Forelimb muscle (tissue), 1 donor: ENCODE data around the gene MAPK8IP3. TPM values are rescaled to one million over a fixed set of nuclear protein-coding genes. Genes with fewer than 3 reads are reported as not detected.
"Not testable (repeated sequence)": the region's sequence is repeated elsewhere in the genome, so short reads cannot be mapped to it uniquely, and the experiment has no call there.

Experiments
- DNase-seq: peaks from one replicate; pipeline ENCODE4 v3.0.0-alpha.2; 2013; ENCODE audit warnings: low read depth
- polyA plus RNA-seq: library from polyadenylated mRNA; unstranded; fragments of 120-200 nt; gene quantifications from one replicate; pipeline ENCODE4 v1.2.1, GENCODE V29; 2013; ENCODE audit not compliant: insufficient read length

Gene MAPK8IP3
- polyA plus RNA-seq, 1 donor: 53.6 TPM

DNA sequence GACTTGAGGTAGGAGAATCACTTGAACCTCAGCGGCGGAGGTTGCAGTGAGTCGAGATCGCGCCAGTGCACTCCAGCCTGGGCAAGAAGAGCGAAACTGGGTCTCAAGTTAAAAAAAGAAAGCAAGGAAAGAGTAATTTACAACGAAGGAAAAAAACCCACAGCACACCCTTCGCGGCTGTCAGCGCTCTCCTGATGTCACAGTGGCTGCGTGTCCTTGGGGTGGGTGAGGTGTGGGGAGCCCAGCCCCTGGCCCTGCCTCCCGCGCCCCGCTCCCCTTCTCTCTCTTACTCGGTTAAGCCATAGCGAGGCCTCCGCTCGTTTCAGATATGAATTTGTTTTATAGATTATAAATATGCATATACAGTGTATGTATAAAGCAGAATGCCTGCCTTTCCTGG lies 28.7 kb upstream of the MAPK8IP3 start:
- DNase-seq: no peak

- DNase-seq: peak; percentile 88
These were observed 28.0 kb upstream of the MAPK8IP3 start, which contains the start of gene JPT2 for GRCh38 chr16:1677942-1678499. Gene JPT2, plus strand, starts transcription at chr16:1678279. Its CDS starts 34 bp downstream, at chr16:1678313.

DNA sequence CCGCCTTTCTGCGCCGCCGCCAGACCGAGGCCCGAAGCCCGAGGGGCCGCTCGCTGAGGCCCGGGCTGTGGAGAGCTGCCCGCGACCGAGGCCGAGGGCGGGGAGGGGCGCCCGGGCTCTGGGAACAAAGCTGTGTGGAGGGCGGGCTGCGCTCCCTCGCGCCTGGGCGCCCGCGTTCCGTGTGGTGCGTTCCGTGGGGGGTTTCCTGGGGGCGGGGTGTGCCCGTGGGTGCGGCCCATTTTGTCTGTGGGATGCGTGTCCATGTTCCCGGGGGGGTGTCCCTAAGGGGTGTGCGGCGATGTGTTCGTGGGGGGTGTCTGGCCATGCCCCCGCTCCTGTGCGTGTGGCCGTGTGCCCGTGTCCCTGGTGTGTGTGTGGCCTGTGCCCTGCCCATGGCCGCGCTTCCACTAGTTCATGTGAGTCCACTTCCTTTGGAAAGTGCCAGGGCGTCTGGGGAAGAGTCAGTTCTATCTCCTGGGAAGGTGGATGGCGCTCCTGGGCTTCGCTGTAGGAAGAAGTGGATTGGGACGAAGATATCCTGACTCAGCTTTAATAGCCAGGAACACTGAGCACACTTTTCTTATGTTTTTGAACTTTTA lies 27.4 kb upstream of the MAPK8IP3 start:
- no peak for DNase-seq

GRCh38 chr16:1680361-1680760 lies 25.6 kb upstream of the MAPK8IP3 start:
- DNase-seq: no peak

DNA sequence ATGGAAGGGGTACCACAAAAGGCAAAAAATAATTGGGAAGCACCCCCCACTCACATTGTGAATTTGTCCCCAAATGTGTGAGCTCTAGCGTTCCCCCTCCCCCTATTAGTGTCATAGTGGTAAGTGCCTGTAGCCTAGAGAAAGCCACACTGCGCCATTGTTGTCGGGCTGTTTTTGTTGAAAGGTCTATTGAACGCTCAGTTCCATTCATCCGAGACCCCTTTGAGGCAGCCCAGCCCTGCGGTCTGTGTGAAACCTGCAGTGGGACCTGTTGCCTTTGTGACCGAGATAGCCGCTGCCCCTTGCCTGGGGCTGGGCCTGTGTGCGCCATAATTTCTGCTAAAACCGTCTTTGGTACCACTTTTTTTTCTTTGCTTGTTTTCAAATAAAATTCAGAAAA lies 25.0 kb upstream of the MAPK8IP3 start:
- no peak for DNase-seq

DNA sequence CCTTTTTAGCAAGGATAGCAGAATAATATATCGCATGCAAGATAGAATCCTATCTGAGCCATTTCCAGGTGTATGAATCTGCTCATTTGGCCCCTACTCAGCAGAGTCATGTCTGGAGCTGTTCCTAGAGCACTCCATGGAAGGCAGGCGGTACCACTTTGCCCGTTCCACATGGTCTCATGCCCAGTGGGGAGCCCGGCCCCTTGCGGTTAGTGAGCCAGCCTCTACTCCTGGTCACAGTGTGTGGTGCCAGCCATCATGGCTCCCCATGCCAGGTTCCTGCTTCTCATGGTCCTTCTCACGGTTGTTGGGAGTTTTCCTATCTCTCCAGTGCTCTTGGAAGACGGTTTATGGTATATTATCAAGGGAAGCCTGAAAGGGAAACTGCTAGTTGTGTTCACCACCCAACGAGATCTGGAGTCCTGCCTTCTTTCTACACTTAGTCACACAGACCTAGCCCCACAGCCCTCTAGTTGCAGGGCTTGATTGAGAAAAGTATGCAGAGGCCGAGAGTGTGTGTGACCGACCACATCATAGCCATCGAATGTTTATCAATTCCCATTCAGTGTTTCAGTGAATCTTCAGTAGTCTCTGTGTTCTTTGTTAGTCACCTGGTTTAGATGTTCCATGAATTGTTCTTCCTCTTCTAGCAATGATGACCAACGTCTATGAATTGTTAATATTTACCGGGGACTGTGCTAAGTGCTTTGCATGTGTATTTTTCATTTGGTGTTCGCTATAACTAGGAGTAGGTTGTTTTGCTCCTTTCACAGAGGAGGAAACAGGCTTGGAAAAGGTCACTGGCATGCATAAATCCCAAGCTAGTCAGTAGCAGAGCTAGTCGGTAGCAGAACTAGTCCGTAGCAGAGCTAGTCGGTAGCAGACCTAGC lies 18.3 kb upstream of the MAPK8IP3 start:
- DNase-seq: no peak

- DNase-seq: no peak
These were observed 17.0 kb upstream of the MAPK8IP3 start for GRCh38 chr16:1688807-1689560.

GRCh38 chr16:1689853-1690252 lies 16.1 kb upstream of the MAPK8IP3 start:
- no peak for DNase-seq

DNA sequence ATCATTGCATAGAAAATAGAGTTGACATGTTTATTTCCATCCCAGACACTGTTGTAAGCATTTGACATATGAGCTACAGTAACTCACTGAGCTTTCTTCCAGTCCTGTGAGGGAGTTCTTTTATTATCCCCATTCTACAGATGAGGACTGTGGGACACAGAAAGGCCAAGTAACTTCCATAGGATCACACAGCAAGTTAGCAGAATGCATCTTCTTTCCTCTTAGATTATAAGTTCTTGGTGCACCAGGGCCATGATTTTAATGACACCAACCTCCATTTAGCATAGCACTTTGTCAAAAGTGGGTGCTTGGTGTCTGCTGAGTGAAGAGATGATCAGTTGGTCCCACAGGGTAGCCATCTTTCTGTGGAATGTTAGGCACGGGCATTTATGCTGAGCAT lies 15.2 kb upstream of the MAPK8IP3 start:
- no peak for DNase-seq

- DNase-seq: no peak
These were observed 14.7 kb upstream of the MAPK8IP3 start for GRCh38 chr16:1691276-1691675.

- no peak for DNase-seq
These were observed 14.0 kb upstream of the MAPK8IP3 start for GRCh38 chr16:1691956-1692355.

- no peak for DNase-seq
These were observed 9.1 kb upstream of the MAPK8IP3 start for GRCh38 chr16:1696863-1697262.

- DNase-seq: no peak
These were observed 7.3 kb upstream of the MAPK8IP3 start for GRCh38 chr16:1698680-1699079.

- DNase-seq: no peak
These were observed 5.7 kb upstream of the MAPK8IP3 start for GRCh38 chr16:1700246-1700645.

DNA sequence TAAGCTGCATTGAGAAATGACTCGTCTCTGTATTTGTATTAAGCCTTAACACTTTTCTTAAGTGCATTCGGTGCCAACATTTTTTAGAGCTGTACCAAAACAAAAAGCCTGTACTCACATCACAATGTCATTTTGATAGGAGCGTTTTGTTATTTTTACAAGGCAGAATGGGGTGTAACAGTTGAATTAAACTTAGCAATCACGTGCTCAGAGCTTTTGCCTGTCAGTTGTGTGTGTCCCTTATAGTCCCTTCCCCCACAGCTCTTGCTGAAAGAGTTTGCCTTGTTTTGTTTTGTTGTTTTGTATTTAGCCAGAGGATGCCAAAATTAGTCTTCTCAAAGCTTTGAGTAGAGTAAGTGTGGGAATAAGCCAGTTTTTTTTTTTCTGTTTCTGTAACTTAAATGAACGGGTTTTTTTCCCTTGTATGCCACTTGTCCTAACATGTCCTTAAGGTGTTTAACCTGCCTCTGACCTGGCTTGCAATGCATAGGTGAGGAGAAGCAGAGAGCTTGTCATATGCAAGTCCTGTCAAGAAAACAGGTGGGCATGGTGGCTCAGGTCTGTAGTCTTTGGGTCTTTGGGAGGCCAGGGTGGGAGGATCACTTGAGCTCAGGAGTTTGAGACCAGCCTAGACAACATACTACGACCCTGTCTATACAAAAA lies 4.6 kb upstream of the MAPK8IP3 start:
- DNase-seq: no peak

DNA sequence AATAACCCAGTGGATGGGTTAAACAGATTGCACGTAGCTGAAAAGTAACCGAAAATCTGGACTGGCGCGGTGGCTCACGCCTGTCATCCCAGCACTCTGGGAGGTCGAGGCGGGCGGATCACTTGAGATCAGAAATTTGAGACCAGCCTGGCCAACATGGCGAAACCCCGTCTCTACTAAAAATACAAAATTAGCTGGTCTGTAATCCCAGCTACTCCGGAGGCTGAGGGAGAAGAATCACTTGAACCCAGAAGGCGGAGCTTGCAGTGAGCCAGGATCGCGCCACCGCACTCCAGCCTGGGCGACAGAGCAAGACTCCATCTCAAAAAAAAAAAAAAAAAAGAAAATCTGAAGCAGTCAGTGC lies 689 bp upstream of the MAPK8IP3 start:
- not testable (repeated sequence) for DNase-seq

- no peak for DNase-seq
These were observed 594 bp downstream of the MAPK8IP3 start for GRCh38 chr16:1706386-1707192.

DNA sequence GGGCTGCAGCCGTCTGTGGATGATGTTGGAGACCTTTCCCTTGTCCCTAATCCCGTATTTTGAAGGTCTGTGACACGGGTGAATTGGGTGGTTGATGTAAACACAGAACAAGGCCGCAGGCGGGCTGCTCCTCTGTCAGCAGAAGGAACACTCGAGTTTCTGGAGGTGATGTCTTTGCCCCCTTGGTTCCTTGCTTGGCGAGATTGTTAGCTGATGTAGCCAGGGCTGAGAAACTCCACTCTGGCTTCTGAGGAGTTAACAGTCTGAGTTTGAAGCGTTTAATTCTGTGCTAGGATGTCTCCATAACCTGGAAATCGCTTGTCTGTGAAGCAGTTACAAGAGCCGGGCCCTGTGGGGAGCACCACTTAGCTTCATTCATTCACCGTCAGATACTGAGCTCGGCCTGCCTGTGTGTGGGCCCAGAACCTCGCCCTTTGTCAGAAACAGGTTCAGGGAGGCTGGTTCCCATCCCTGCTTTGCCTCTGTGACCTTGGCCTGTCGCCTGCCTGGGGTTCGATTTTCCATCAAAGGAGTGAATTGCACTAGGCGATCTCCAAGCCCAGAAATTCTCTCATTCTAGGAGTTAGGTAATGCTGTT lies 1.3 kb downstream of the MAPK8IP3 start:
- DNase-seq: no peak

DNA sequence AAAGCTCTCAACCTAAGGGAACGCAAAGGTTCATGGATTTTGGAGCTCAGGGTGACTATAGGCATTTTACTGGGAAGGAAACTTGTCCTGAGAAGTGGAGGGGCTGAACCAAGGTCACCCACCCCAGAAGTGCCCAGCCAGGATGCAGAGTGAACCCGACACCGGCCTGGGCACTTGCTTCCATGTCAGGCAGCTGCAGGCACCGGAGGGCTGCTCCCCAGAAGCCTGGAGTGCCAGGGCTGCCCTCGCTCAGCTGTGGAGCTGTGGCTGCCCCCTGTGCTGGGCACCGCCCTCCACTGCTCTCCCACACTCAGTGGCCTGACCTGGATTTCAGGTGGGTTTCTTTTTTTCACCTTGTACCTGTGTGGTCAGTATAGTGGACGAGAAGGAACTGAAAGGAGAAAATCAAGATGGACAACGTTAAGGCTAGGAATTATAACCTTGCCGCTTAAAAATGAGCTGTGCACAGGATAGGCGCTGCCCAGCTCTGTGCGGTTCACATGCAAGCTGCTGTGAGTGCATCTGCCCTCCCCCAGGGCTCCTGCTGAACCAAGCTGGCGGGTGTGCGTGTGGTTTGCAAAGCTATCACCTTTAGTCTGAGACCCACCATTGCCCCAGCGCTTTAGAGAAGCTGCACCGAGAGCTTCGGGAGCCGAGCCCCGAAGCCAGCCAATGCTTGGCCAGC lies 2.2 kb downstream of the MAPK8IP3 start:
- DNase-seq: no peak

DNA sequence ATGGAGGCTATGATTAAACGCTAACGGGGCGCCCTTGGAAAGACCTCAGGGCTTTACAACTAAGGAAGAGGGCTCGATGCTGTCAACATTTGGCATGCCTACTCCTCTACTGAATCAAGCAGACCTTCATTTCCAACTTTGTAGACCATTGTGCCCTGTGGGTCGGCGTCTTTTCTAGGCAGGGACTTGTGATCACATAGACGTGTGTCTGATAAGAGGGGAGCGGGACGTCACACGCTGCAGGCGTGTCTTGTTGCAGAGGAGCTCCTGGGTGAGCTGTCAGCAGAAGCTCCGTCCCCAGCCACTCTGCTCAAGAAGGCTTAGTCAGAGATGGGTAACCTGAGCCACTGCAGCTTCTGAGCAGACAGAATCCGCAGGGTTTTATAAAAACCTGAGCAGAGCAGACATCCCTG lies 2.8 kb downstream of the MAPK8IP3 start:
- DNase-seq: no peak
